OCI-LY7 (cell line): ENCODE measurements around the gene PTPRT. TPM values are rescaled to one million over a fixed set of nuclear protein-coding genes. Genes with fewer than 3 reads are reported as not detected.

Source experiments
- BruUV-seq: library from RNA; stranded (reverse); fragments of 400-500 nt; replicated peaks from 2 replicates; lab custom pipeline; 2021; lab: Mats Ljungman, UMichigan
- CTCF ChIA-PET: fragments of 300-600 bp; sonication (Branson Sonifier 250); formaldehyde crosslinking; loops from one replicate; lab custom pipeline; 2022; ENCODE audit warnings: antibody characterized with exemption; ENCODE audit not compliant: unreplicated experiment; lab: Charles Lee
- POLR2A ChIA-PET: fragments of 300-600 bp; sonication (Branson Sonifier 250); formaldehyde crosslinking; loops from one replicate; lab custom pipeline; 2022; ENCODE audit warnings: antibody characterized with exemption; lab: Charles Lee
- DNase-seq: peaks from one replicate; pipeline ENCODE4 v3.0.0-alpha.2; 2015; ENCODE audit warnings: low spot score
- H2AFZ ChIP-seq: fragments of 200-600 bp; sonication (generic), shearing (Covaris generic); 2 replicates; pipeline ENCODE4 v1.6.1; 2014; ENCODE audit warnings: mild to moderate bottlenecking, antibody characterized with exemption, low read length, moderate library complexity
- H3K27ac ChIP-seq: fragments of 200-600 bp; sonication (generic); 2 replicates; pipeline ENCODE4 v1.5.1; 2014; ENCODE audit warnings: mixed run types, low read depth, mild to moderate bottlenecking, moderate library complexity, low read length, inconsistent platforms; ENCODE audit not compliant: poor library complexity, severe bottlenecking
- H3K36me3 ChIP-seq: fragments of 200-600 bp; sonication (generic); 2 replicates; pipeline ENCODE4 v1.6.1; 2014; ENCODE audit warnings: mild to moderate bottlenecking, antibody characterized with exemption, low read length, moderate library complexity, mixed read lengths; ENCODE audit not compliant: insufficient read depth
- H3K4me1 ChIP-seq: fragments of 200-600 bp; sonication (generic); 2 replicates; pipeline ENCODE4 v1.5.1; 2014; ENCODE audit warnings: mild to moderate bottlenecking, low read length; ENCODE audit not compliant: insufficient read depth, poor library complexity, severe bottlenecking
- H3K4me2 ChIP-seq: fragments of 200-600 bp; sonication (generic); 2 replicates; pipeline ENCODE4 v1.6.1; 2014; ENCODE audit warnings: mild to moderate bottlenecking, low read length
- H3K4me3 ChIP-seq: fragments of 200-600 bp; sonication (generic); 2 replicates; pipeline ENCODE4 v1.5.1; 2014; ENCODE audit warnings: mild to moderate bottlenecking, low read depth, low read length; ENCODE audit not compliant: poor library complexity, severe bottlenecking
- H3K79me2 ChIP-seq: fragments of 200-600 bp; sonication (generic); 2 replicates; pipeline ENCODE4 v1.6.1; 2016; ENCODE audit warnings: low read depth, mild to moderate bottlenecking, low read length, moderate library complexity, mixed read lengths; ENCODE audit not compliant: insufficient read depth
- H3K9me2 ChIP-seq: fragments of 200-600 bp; sonication (generic); 2 replicates; pipeline ENCODE4 v1.6.1; 2016; ENCODE audit warnings: mild to moderate bottlenecking, low read length, mixed read lengths; ENCODE audit not compliant: insufficient read depth
- H3K9me3 ChIP-seq: fragments of 200-600 bp; sonication (generic); 2 replicates; pipeline ENCODE4 v1.6.1; 2014; ENCODE audit warnings: mild to moderate bottlenecking, mixed run types, low read length, mixed read lengths
- H4K20me1 ChIP-seq: fragments of 200-600 bp; sonication (generic); 2 replicates; pipeline ENCODE4 v1.6.1; 2014; ENCODE audit warnings: mild to moderate bottlenecking, antibody characterized with exemption, low read length, moderate library complexity, mixed read lengths; ENCODE audit not compliant: insufficient read depth
- CTCF ChIP-seq: fragments of 200-600 bp; sonication (generic); conservative IDR thresholded peaks from 2 replicates; pipeline ENCODE4 v1.5.1; 2014; ENCODE audit warnings: mild to moderate bottlenecking, antibody characterized with exemption, low read length, moderate library complexity, mixed read lengths
- EZH2phosphoT487 ChIP-seq: fragments of 200-600 bp; sonication (generic); IDR thresholded peaks from 2 replicates; pipeline ENCODE4 v1.6.1; 2018; ENCODE audit warnings: low read depth, borderline replicate concordance, mild to moderate bottlenecking, mixed run types, antibody characterized with exemption, low read length, moderate library complexity, mixed read lengths
- intact Hi-C: fragments of 100-400 bp; cut with micrococcal nuclease; formaldehyde crosslinking; loops from one replicate; pipeline ENCODE4 v1.10.0; 2022; ENCODE audit not compliant: unreplicated experiment
- total RNA-seq, 2 experiments: library from RNA; depleted of rRNA in 1 of 2; stranded (reverse); fragments of >200 nt in 1 of 2; shearing (Covaris generic) in 1 of 2; gene quantifications; 2 replicates each; pipeline ENCODE4 v1.2.3, GENCODE V29; 2014 to 2022

Gene PTPRT
- total RNA-seq, 2 experiments from 2014 or later = not detected

- intact Hi-C loops = no loop called here
- Histone ChIP-seq H4K20me1 (no peaks in the 10 kb centered on the region), H3K9me2 (no peaks in the 10 kb centered on the region), H3K79me2 (no peaks in the 10 kb centered on the region), H3K4me1 (no peaks in the 10 kb centered on the region), H3K36me3 (no peaks in the 10 kb centered on the region), H3K9me3 (no peaks in the 10 kb centered on the region), H3K27ac (no peak overlapping the region), H2AFZ (no peak overlapping the region), H3K4me3 (no peak overlapping the region), H3K4me2 (no peak overlapping the region)
- BruUV-seq = no TSS peak
- ChIA-PET POLR2A (no interaction called here), CTCF (interaction anchor here (1.0 kb wide), 1 partner anchor 16 kb away, joined by 3 read pairs; no protein-coding TSS in a partner anchor)
- DNase-seq = no peak
- TF ChIP-seq EZH2phosphoT487 (no peak), CTCF (no peak)
Observed at GRCh38 chr20:42083280-42083679, 1106.4 kb downstream of the PTPRT start.

GRCh38 chr20:42082611-42083010, 1107.1 kb downstream of the PTPRT start:
- no peaks in the 10 kb centered on the region for H3K9me2 ChIP-seq
- POLR2A ChIA-PET = no interaction called here
- no peak overlapping the region for H3K4me2 ChIP-seq
- intact Hi-C loops = no loop called here
- no peaks in the 10 kb centered on the region for H4K20me1 ChIP-seq
- H3K79me2 ChIP-seq = no peaks in the 10 kb centered on the region
- H3K4me1 ChIP-seq = no peaks in the 10 kb centered on the region
- no peak for DNase-seq
- H3K36me3 ChIP-seq = no peaks in the 10 kb centered on the region
- no peaks in the 10 kb centered on the region for H3K9me3 ChIP-seq
- BruUV-seq = no TSS peak
- H3K27ac ChIP-seq = no peak overlapping the region
- CTCF ChIA-PET = no interaction called here
- no peak overlapping the region for H2AFZ ChIP-seq
- TF ChIP-seq CTCF (no peak), EZH2phosphoT487 (no peak)
- H3K4me3 ChIP-seq = no peak overlapping the region

GRCh38 chr20:42080956-42081355, 1108.8 kb downstream of the PTPRT start:
- Histone ChIP-seq H3K4me1 (no peaks in the 10 kb centered on the region), H3K4me3 (no peak overlapping the region), H3K79me2 (no peaks in the 10 kb centered on the region), H2AFZ (no peak overlapping the region), H3K9me2 (no peaks in the 10 kb centered on the region), H3K4me2 (no peak overlapping the region), H4K20me1 (no peaks in the 10 kb centered on the region), H3K27ac (no peak overlapping the region), H3K36me3 (no peaks in the 10 kb centered on the region), H3K9me3 (no peaks in the 10 kb centered on the region)
- ChIA-PET CTCF (no interaction called here), POLR2A (no interaction called here)
- no peak for DNase-seq
- no TSS peak for BruUV-seq
- intact Hi-C loops = no loop called here
- no peak for TF ChIP-seq EZH2phosphoT487
- no peak for TF ChIP-seq CTCF
